HepG2 (cell line): ENCODE measurements around the gene HABP4. TPM values are rescaled to one million over a fixed set of nuclear protein-coding genes. Genes with fewer than 3 reads are reported as not detected.

ENCODE experiments used
- ATAC-seq: fragments of 200-7000 bp; cut with Tn5 transposase; 3 replicates; pipeline ENCODE4 v1.9.1; 2020; ENCODE audit warnings: mild to moderate bottlenecking, moderate library complexity
- BruUV-seq: library from RNA; stranded (reverse); fragments of 400-500 nt; replicated peaks from 2 replicates; lab custom pipeline; 2021; lab: Mats Ljungman, UMichigan
- CTCF ChIA-PET: fragments of 300-600 bp; formaldehyde crosslinking; extraction: SDS; loops from one replicate; lab custom pipeline; 2021; ENCODE audit warnings: low total read pairs, inconsistent platforms, low intra/inter-chr PET ratio; lab: Yijun Ruan, JAX
- POLR2A ChIA-PET: fragments of 350-600 bp; sonication (Branson Sonifier 250); formaldehyde crosslinking; loops from one replicate; lab custom pipeline; 2020; ENCODE audit warnings: antibody characterized with exemption, inconsistent platforms; lab: Yijun Ruan, JAX
- DNase-seq: peaks from one replicate; pipeline ENCODE4 v3.0.0-alpha.2; 2015; ENCODE audit warnings: low spot score
- FAIRE-seq: peaks from 3 replicates; lab custom pipeline; 2011; peaks lifted over from hg19 to GRCh38; lab: Jason Lieb, UNC
- H2AFZ ChIP-seq: one replicate; pipeline ENCODE4 v1.6.1; 2011; ENCODE audit warnings: low read length, inconsistent platforms
- H3K27ac ChIP-seq: fragments of 300-600 bp; 3 replicates; pipeline ENCODE4 v1.8.0; 2011; ENCODE audit warnings: mixed run types, mild to moderate bottlenecking, mixed read lengths, low read length, inconsistent platforms; ENCODE audit not compliant: insufficient read depth; ENCODE audit errors: extremely low read length
- H3K27me3 ChIP-seq, 2 experiments: fragments of 200-600 bp in 1 of 2; 2 replicates in 1 of 2; 3 replicates in 1 of 2; pipeline versions ENCODE4 v1.6.0 to v1.8.0; 2011; ENCODE audit warnings: low read length in 2 of 2, mild to moderate bottlenecking in 2 of 2, moderate library complexity in 2 of 2, inconsistent platforms in 1 of 2; ENCODE audit not compliant: insufficient read depth in 2 of 2, control insufficient read depth in 1 of 2
- H3K36me3 ChIP-seq, 2 experiments: fragments of 200-600 bp in 1 of 2; replicated peaks in 1 of 2; 2 replicates in 1 of 2; 3 replicates in 1 of 2; pipeline versions ENCODE4 v1.5.1 to v1.8.0; 2011; ENCODE audit warnings: low read length in 2 of 2, inconsistent platforms in 1 of 2; ENCODE audit not compliant: insufficient read depth in 2 of 2, control insufficient read depth in 1 of 2
- H3K4me1 ChIP-seq: 2 replicates; pipeline ENCODE4 v1.5.1; 2012; ENCODE audit warnings: low read length, inconsistent platforms; ENCODE audit not compliant: insufficient read depth
- H3K4me2 ChIP-seq: 2 replicates; pipeline ENCODE4 v1.6.0; 2011; ENCODE audit warnings: low read depth, low read length, inconsistent platforms
- H3K4me3 ChIP-seq, 3 experiments: fragments of 200-600 bp in 1 of 3; sonication (generic), shearing (Covaris generic) in 1 of 3; replicated peaks in 1 of 3; 2 replicates each; pipeline ENCODE4 v1.5.1; 2011 to 2016; ENCODE audit warnings: low read length in 3 of 3, inconsistent platforms in 2 of 3, low read depth in 2 of 3, mild to moderate bottlenecking in 2 of 3, control low read depth in 1 of 3, mixed read lengths in 1 of 3; ENCODE audit not compliant: insufficient read depth in 1 of 3
- H3K79me2 ChIP-seq: one replicate; pipeline ENCODE4 v1.6.1; 2011; ENCODE audit warnings: low read length, inconsistent platforms; ENCODE audit not compliant: insufficient read depth
- H3K9ac ChIP-seq: 2 replicates; pipeline ENCODE4 v1.6.0; 2011; ENCODE audit warnings: mild to moderate bottlenecking, low read depth, low read length, inconsistent platforms; ENCODE audit not compliant: insufficient read depth
- H3K9me3 ChIP-seq: 2 replicates; pipeline ENCODE4 v1.5.1; 2012; ENCODE audit warnings: mild to moderate bottlenecking, low read length
- H4K20me1 ChIP-seq: 2 replicates; pipeline ENCODE4 v1.6.0; 2011; ENCODE audit warnings: inconsistent platforms, mild to moderate bottlenecking, low read length, moderate library complexity; ENCODE audit not compliant: insufficient read depth
- CENPX ChIP-seq: sonication (generic); formaldehyde crosslinking; IDR thresholded peaks from 2 replicates; pipeline ENCODE4 v1.9.0; 2021; ENCODE audit warnings: mild to moderate bottlenecking, missing genetic modification reagents, moderate library complexity
- HNRNPK ChIP-seq: fragments of 200-400 bp; formaldehyde crosslinking; IDR thresholded peaks from 2 replicates; pipeline ENCODE4 v1.6.1; 2018; ENCODE audit warnings: low read length, low read depth, moderate library complexity, mild to moderate bottlenecking; ENCODE audit not compliant: poor library complexity, severe bottlenecking
- RBM22 ChIP-seq: fragments of 200-400 bp; formaldehyde crosslinking; optimal IDR thresholded peaks from 2 replicates; pipeline ENCODE3; 2017; ENCODE audit warnings: mild to moderate bottlenecking, low read length, moderate library complexity
- TOE1 ChIP-seq: sonication (generic); formaldehyde crosslinking; IDR thresholded peaks from 2 replicates; pipeline ENCODE4 v1.4.0; 2020; ENCODE audit warnings: mild to moderate bottlenecking, missing genetic modification reagents
- ZIK1 ChIP-seq: sonication (generic); formaldehyde crosslinking; IDR thresholded peaks from 2 replicates; pipeline ENCODE4 v1.5.0; 2020; ENCODE audit warnings: mild to moderate bottlenecking, low read depth, missing genetic modification reagents, borderline replicate concordance
- ZNF205 ChIP-seq: IDR thresholded peaks from 2 replicates; pipeline ENCODE4 v1.6.1; 2018; ENCODE audit warnings: missing biosample characterization, missing genetic modification reagents
- ZNF274 ChIP-seq: sonication (generic); formaldehyde crosslinking; IDR thresholded peaks from 2 replicates; pipeline ENCODE4 v1.5.1; 2020; ENCODE audit warnings: mild to moderate bottlenecking, missing genetic modification reagents
- ZNF788 ChIP-seq: sonication (generic); formaldehyde crosslinking; IDR thresholded peaks from 2 replicates; pipeline ENCODE4 v1.5.0; 2020; ENCODE audit warnings: mild to moderate bottlenecking, missing genetic modification reagents, borderline replicate concordance
- WGBS: methylation state at CpG from one replicate; pipeline ENCODE4 v1.1.6; 2017; ENCODE audit warnings: low lambda C conversion rate; 5-methylcytosine and 5-hydroxymethylcytosine counted together
- in situ Hi-C: cut with HindIII; loops from 2 replicates; pipeline ENCODE4 v1.10.0; 2017; ENCODE audit warnings: low pct_unique_long_range_greater_than_20kb; ENCODE audit not compliant: extremely low pct_ligation_motif_present
- intact Hi-C: fragments of 100-400 bp; cut with micrococcal nuclease; formaldehyde crosslinking; loops from one replicate; pipeline ENCODE4 v1.10.0; 2022; ENCODE audit not compliant: unreplicated experiment
- polyA plus RNA-seq, 8 experiments: library from polyadenylated mRNA; depleted of rRNA in 3 of 8; stranded (reverse) in 7 of 8; unstranded in 1 of 8; fragments of >200 nt; fragmentation: Illumina TruSeq in 4 of 8; extraction: Trizol in 4 of 8; gene quantifications; 2 replicates each; pipeline versions ENCODE4 v1.2.1 to v1.2.3, GENCODE V29; 2011 to 2016; ENCODE audit warnings: low read depth in 4 of 8, missing spikeins in 1 of 8, mixed read lengths in 1 of 8; ENCODE audit not compliant: insufficient read depth in 1 of 8
- total RNA-seq, 5 experiments: library from RNA; depleted of rRNA; stranded (reverse); fragments of >200 nt; fragmentation: Illumina TruSeq; extraction: Trizol; gene quantifications; 2 replicates each; pipeline ENCODE4 v1.2.3, GENCODE V29; 2016; ENCODE audit warnings: low read depth in 1 of 5
- TF ChIP-seq, protein P1 (sequence below): sonication (generic); formaldehyde crosslinking; IDR thresholded peaks from 2 replicates; pipeline ENCODE4 v1.4.0; 2020; ENCODE audit warnings: missing genetic modification reagents
- TF ChIP-seq, protein P2 (sequence below): sonication (generic); formaldehyde crosslinking; IDR thresholded peaks from 2 replicates; pipeline ENCODE4 v1.5.0; 2020; ENCODE audit warnings: missing genetic modification reagents

The HABP4 gene
- total and polyA plus RNA-seq, 2 of the 13 experiments (the other 11 are each of a cell fraction or from before 2014, with no cell fraction given), result 14.3 to 26.6 TPM

DNA sequence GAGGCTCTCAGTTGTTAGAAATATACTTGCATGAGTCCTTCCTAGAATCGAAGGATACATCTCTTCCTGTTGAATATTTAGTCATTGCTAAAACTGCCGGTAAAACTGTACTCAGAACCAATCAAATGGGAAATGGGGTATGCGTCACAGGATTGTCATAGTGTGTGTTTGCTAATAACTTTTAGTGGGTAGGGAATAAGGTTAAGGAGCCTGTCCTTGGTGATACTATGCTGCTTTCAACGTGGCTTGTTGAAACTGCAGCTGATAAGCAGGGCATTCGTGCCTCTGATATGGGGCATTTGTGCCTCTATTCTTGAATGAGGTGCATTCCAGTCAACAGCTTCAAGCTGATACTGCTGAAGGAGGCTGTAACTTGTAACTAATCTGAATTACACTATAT lies 26.6 kb downstream of the HABP4 start:
- intact Hi-C loops, result no loop called here

DNA sequence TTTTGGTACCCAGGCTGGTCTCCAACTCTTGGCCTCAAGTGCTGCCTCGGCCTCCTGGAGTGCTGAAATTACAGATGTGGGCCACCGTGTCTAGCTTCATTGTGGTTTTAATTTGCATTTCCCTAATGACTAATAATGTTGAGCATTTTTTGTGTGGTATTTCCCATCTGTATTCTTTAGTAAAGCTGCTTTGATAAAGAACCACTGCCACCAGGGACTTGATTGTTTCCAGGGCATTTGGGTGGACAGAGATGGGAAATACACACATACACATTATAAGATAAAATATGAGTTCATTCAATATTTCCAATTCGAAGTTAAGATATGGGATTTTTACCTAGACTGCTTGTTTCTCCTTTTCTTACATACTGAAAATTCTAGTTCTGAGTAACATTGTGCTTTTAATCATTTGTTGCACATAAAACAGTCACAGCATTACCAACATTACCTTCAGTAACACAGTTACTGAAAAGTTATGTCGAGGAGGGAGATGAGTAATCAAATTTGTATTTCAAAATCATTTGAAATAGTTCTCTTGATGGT lies 28.9 kb downstream of the HABP4 start:
- POLR2A ChIA-PET, result no interaction called here
- BruUV-seq, result no TSS peak
- ATAC-seq (no peak), FAIRE-seq (no peak), DNase-seq (no peak)
- 91% methylated on average over 4 of the region's 4 CpGs for WGBS
- Histone ChIP-seq H2AFZ (no peak overlapping the region), H3K9me3 (no peaks in the 10 kb centered on the region), H3K4me2 (no peak overlapping the region), H3K9ac (no peak overlapping the region), H3K36me3 (peaks cover 3 to 33% of the 10 kb centered on the region in 2 experiments), H4K20me1 (no peaks in the 10 kb centered on the region), H3K79me2 (no peaks in the 10 kb centered on the region), H3K27ac (no peak overlapping the region), H3K4me1 (no peaks in the 10 kb centered on the region), H3K4me3 (no peak overlapping the region), H3K27me3 (no peaks in the 10 kb centered on the region)
- no peak for TF ChIP-seq TOE1 (CRISPR knock-in tag)
- no peak for TF ChIP-seq ZNF788 (CRISPR knock-in tag)
- no peak for TF ChIP-seq ZNF205 (CRISPR knock-in tag)
- no peak for TF ChIP-seq ZIK1
- TF ChIP-seq, protein P1, sequence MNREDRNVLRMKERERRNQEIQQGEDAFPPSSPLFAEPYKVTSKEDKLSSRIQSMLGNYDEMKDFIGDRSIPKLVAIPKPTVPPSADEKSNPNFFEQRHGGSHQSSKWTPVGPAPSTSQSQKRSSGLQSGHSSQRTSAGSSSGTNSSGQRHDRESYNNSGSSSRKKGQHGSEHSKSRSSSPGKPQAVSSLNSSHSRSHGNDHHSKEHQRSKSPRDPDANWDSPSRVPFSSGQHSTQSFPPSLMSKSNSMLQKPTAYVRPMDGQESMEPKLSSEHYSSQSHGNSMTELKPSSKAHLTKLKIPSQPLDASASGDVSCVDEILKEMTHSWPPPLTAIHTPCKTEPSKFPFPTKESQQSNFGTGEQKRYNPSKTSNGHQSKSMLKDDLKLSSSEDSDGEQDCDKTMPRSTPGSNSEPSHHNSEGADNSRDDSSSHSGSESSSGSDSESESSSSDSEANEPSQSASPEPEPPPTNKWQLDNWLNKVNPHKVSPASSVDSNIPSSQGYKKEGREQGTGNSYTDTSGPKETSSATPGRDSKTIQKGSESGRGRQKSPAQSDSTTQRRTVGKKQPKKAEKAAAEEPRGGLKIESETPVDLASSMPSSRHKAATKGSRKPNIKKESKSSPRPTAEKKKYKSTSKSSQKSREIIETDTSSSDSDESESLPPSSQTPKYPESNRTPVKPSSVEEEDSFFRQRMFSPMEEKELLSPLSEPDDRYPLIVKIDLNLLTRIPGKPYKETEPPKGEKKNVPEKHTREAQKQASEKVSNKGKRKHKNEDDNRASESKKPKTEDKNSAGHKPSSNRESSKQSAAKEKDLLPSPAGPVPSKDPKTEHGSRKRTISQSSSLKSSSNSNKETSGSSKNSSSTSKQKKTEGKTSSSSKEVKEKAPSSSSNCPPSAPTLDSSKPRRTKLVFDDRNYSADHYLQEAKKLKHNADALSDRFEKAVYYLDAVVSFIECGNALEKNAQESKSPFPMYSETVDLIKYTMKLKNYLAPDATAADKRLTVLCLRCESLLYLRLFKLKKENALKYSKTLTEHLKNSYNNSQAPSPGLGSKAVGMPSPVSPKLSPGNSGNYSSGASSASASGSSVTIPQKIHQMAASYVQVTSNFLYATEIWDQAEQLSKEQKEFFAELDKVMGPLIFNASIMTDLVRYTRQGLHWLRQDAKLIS (CRISPR knock-in tag), result no peak
- no peak for TF ChIP-seq ZNF274
- in situ Hi-C loops (no loop called here), intact Hi-C loops (no loop called here)
- CTCF ChIA-PET, result no interaction called here

More for the DNA sequence above, 26.6 kb downstream of the HABP4 start:
- no peak overlapping the region for H3K9ac ChIP-seq
- H3K4me2 ChIP-seq, result no peak overlapping the region
- H2AFZ ChIP-seq, result no peak overlapping the region
- FAIRE-seq, result no peak
- H3K36me3 ChIP-seq, result peaks cover 15 to 47% of the 10 kb centered on the region in 2 experiments
- no peak for DNase-seq
- H3K27me3 ChIP-seq, result no peaks in the 10 kb centered on the region
- 87% methylated on average over 5 of the region's 5 CpGs for WGBS
- ATAC-seq, result no peak
- no peak overlapping the region for H3K27ac ChIP-seq
- no peak overlapping the region for H3K4me3 ChIP-seq
- BruUV-seq, result no TSS peak
- no peaks in the 10 kb centered on the region for H3K4me1 ChIP-seq
- H3K9me3 ChIP-seq, result no peaks in the 10 kb centered on the region
- CTCF ChIA-PET, result no interaction called here
- TF ChIP-seq HNRNPK (no peak), CENPX (CRISPR knock-in tag) (no peak), RBM22 (no peak)
- TF ChIP-seq, protein P2, sequence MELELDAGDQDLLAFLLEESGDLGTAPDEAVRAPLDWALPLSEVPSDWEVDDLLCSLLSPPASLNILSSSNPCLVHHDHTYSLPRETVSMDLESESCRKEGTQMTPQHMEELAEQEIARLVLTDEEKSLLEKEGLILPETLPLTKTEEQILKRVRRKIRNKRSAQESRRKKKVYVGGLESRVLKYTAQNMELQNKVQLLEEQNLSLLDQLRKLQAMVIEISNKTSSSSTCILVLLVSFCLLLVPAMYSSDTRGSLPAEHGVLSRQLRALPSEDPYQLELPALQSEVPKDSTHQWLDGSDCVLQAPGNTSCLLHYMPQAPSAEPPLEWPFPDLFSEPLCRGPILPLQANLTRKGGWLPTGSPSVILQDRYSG (CRISPR knock-in tag), result no peak
- TF ChIP-seq, all 625 proteins: peak for 0
- Histone ChIP-seq H4K20me1 (no peaks in the 10 kb centered on the region), H3K79me2 (no peaks in the 10 kb centered on the region)
- in situ Hi-C loops, result no loop called here
- POLR2A ChIA-PET, result no interaction called here
